Nephron progenitor cell (in vitro differentiated cells): ENCODE measurements around the gene ITGAL.

Source experiments
- DNase-seq: peaks from one replicate; pipeline ENCODE4 v3.0.0; 2021
- H3K27ac Mint-ChIP-seq: 2 replicates; pipeline ENCODE4 v1.8.0; 2021; ENCODE audit warnings: mild to moderate bottlenecking, moderate library complexity, mixed read lengths
- H3K27me3 Mint-ChIP-seq: 2 replicates; pipeline ENCODE4 v1.8.0; 2021; ENCODE audit warnings: mild to moderate bottlenecking, low read depth, mixed read lengths; ENCODE audit not compliant: poor library complexity
- H3K36me3 Mint-ChIP-seq: 2 replicates; pipeline ENCODE4 v1.8.0; 2021; ENCODE audit warnings: low read depth, mixed read lengths
- H3K4me1 Mint-ChIP-seq: 2 replicates; pipeline ENCODE4 v1.8.0; 2021; ENCODE audit warnings: mixed read lengths
- H3K4me3 Mint-ChIP-seq: 2 replicates; pipeline ENCODE4 v1.8.0; 2021; ENCODE audit warnings: mild to moderate bottlenecking, moderate library complexity, mixed read lengths
- H3K9me3 Mint-ChIP-seq: 2 replicates; pipeline ENCODE4 v1.8.0; 2021; ENCODE audit warnings: mild to moderate bottlenecking, moderate library complexity, mixed read lengths
- CTCF ChIP-seq: fragments of 200-600 bp; sonication (generic); IDR thresholded peaks from 2 replicates; pipeline ENCODE4 v1.5.0; 2021; ENCODE audit warnings: antibody characterized with exemption

The ITGAL gene

GRCh38 chr16:30434852-30435251 lies 37.7 kb upstream of the ITGAL start:
- no peak for DNase-seq
- TF ChIP-seq CTCF: no peak
- Mint-ChIP-seq H3K27me3 (peaks cover 37% of the 10 kb centered on the region), H3K4me1 (peaks cover 4% of the 10 kb centered on the region), H3K9me3 (no peaks in the 10 kb centered on the region), H3K4me3 (no peak overlapping the region), H3K27ac (no peak overlapping the region), H3K36me3 (no peaks in the 10 kb centered on the region)

GRCh38 chr16:30437511-30438046 lies 35.0 kb upstream of the ITGAL start:
- H3K4me1 Mint-ChIP-seq: peaks cover 4% of the 10 kb centered on the region
- no peak overlapping the region for H3K4me3 Mint-ChIP-seq
- H3K27ac Mint-ChIP-seq: peak overlapping the region; percentile 8
- DNase-seq: no peak
- H3K27me3 Mint-ChIP-seq: peaks cover 40% of the 10 kb centered on the region
- TF ChIP-seq CTCF: no peak
- peaks cover 4% of the 10 kb centered on the region for H3K36me3 Mint-ChIP-seq
- H3K9me3 Mint-ChIP-seq: peaks cover 4% of the 10 kb centered on the region

GRCh38 chr16:30438835-30439234 lies 33.7 kb upstream of the ITGAL start:
- Mint-ChIP-seq H3K27ac (no peak overlapping the region), H3K9me3 (peaks cover 15% of the 10 kb centered on the region), H3K4me1 (peaks cover 12% of the 10 kb centered on the region), H3K36me3 (peaks cover 14% of the 10 kb centered on the region), H3K27me3 (peaks cover 31% of the 10 kb centered on the region), H3K4me3 (no peak overlapping the region)
- TF ChIP-seq CTCF: no peak
- no peak for DNase-seq

- Mint-ChIP-seq H3K4me1 (peaks cover 15% of the 10 kb centered on the region), H3K27ac (no peak overlapping the region), H3K9me3 (peaks cover 25% of the 10 kb centered on the region), H3K27me3 (peaks cover 30% of the 10 kb centered on the region), H3K36me3 (peaks cover 24% of the 10 kb centered on the region), H3K4me3 (no peak overlapping the region)
- no peak for DNase-seq
- no peak for TF ChIP-seq CTCF
These were observed 32.7 kb upstream of the ITGAL start for GRCh38 chr16:30439720-30440348.

GRCh38 chr16:30443631-30444030 lies 28.9 kb upstream of the ITGAL start:
- no peak for TF ChIP-seq CTCF
- H3K27ac Mint-ChIP-seq: no peak overlapping the region
- H3K4me1 Mint-ChIP-seq: peaks cover 29% of the 10 kb centered on the region
- peaks cover 34% of the 10 kb centered on the region for H3K36me3 Mint-ChIP-seq
- peaks cover 35% of the 10 kb centered on the region for H3K9me3 Mint-ChIP-seq
- peak overlapping the region; percentile 62 for H3K4me3 Mint-ChIP-seq
- no peak for DNase-seq
- peaks cover 31% of the 10 kb centered on the region for H3K27me3 Mint-ChIP-seq
